NK-92 treated with Interleukin-12 subunit alpha and Interleukin-12 subunit beta, amount 100 ng/mL, for 24 hours (cell line): ENCODE data around the gene SLC2A1.

ENCODE experiments used
- DNase-seq: peaks from one replicate; lab custom pipeline; 2025; lab: John Stamatoyannopoulos, UW

The SLC2A1 gene

DNA sequence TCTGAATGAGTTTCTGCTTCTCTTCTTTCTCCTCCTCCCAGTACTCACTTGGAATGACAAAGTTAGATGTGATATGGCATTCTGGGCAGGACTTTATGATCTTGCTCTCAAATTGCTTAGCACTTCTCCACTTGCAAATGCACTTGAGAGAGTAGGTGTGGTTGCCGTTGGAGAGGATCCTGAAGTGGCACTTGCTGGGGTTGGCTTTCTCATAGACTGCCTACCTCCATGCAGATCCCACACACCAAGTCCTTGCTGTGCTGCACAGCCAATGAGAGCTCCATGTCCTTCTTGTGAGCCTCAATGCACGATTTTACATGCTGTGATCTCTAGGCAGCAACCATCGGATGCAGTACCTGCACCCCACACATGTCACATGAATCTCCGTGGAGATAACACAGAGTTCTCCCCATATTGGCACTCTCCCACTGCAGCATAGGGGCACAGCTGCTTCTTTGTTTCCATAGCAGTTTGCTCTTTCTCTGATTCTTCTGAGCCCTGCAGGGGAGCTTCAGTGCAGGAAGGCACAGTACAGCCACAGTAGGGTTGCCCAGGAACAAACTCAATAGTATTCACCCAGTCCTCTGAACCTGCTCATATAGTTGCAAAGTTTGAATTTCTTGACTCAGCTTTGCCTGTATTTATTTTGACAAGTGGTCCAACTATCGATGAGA is 67.1 kb downstream of the SLC2A1 start:
- no peak for DNase-seq

DNA sequence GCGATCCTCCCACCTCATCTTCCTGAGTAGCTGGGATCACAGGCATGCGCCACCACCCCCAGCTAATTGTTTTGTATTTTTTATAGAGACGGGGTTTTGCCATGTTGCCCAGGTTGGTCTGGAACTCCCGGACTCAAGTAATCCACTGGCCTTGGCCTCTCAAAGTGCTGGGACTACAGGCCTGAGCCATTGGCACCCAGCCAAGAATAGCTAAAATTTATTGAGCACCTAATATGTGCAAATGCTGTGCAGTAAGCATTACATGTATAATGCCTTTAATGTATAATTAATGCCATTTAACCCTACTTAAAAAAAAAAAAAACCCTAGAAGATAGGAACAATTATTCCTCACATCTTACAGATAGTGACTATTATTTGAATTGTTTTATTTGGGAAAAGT is 69.4 kb downstream of the SLC2A1 start:
- DNase-seq, result no peak

DNA sequence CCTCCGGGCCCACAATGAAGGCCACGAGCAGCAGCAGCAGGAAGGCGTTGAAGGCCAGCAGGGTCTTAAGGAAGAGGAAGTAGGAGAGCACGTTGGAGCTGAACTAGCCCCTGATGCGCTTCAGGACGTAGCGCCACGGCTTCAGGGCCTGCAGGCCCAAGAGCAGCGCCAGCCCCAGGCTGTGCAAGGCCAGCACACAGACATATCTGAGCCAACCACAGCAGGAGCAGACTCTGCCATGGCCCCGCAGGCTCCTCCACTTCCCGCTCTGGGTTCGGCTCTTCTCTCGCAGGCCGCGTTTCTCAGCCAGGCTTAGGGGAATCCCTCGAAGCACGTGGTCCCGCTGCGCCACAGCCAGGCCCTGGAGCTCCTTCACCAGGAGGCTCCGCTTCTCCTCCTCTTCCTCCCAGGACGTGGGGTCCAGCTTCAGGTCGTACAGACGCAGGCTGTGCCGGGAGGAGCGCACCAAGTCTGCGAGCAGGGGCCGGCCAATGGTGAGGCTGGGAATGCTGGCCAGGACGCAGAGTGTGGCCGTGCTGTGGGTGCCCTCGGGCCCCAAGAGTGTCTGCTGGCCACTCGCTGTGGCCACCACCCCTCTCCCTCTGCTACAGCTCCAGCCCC is 70.5 kb downstream of the SLC2A1 start:
- no peak for DNase-seq

DNA sequence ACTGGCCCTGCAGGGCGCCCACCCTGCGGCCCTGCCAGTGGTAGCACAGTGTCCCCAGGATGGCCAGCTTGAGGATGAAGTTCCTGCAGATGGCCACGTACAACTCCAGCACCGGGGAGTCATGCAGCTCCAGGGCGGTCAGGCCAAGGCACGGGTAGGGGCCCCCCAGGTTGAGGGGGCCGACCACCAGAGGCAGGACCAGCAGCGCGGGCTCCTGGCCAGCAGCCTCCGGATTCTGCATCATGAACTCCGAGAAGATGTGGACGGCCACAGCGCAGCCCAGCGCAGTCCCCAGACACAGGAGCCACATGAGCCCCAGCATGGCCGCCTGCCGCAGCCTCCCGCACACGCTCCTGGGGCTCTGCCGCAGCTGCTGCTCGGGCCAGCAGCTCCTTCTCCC is 71.3 kb downstream of the SLC2A1 start:
- DNase-seq, result no peak

DNA sequence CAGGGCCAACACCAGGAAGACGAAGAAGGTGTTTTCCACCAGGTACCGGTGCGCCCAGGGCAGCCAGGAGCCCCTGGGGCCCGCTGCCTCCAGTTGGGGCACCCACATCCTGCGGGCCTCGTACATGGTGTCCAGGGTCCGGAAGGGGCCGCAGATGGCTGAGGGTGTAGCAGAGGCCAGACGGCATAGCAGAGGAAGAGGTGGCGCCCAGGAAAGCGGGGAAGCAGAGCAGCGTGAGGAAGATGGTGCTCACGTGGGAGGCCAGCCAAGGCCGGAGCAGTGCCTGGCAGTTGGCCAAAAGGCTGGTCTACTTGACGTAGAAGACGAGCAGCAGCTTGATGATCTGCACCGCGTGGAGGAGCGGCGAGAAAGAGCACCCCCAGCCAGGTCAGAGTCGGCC is 71.9 kb downstream of the SLC2A1 start:
- DNase-seq, result no peak

DNA sequence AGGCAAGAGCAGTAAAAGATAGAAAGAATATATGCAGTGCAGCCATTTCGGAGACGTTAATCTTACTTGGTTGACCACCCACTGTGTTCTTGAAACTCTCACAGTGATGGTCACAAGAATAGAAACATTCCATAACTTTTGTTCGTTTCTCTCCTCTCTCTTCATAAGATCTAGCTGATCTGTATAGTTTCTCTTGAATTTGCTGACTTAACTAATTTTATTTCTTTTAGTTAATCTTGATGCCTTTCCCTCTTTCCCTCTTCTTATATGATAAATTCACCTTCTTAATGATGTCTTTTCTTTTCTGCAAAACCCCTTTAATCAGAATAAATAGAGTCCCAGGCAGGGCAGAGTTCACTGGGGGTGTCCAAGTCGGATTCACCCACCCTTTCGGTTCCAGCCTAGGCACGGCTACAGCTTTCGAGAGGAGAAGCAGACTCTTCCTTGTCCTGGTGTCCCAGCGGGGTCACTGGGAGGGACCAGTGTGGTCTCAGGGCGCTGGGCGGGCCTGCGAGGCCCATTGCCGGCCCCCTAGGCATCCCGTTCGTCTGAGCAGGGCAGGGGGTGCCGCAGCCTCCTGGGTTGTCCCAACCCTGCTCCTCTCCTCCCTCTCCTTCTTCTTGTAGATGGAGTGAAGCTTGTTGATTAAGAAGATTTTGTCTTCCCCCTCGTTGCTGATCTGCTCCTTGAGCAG is 72.5 kb downstream of the SLC2A1 start:
- DNase-seq, result no peak

DNA sequence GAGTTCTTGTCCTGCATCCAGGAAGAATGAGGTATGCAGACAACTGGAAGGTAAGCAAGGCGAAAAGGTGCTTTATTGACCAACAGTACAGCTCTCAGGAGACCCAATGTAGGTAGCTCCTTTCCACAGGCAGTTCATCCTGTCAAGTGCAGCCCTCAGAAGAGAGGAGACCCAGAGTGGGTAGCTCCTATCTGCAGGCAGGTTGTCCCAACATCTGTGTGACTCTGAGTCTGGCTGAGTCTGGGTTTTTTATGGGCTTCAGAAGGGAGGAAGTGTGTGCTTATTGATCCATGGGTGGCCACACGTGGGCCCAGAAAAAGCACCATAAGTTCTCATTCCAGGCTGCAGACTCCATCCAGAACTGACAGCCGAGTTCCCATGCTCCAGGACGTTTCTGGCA is 78.3 kb downstream of the SLC2A1 start:
- no peak for DNase-seq

DNA sequence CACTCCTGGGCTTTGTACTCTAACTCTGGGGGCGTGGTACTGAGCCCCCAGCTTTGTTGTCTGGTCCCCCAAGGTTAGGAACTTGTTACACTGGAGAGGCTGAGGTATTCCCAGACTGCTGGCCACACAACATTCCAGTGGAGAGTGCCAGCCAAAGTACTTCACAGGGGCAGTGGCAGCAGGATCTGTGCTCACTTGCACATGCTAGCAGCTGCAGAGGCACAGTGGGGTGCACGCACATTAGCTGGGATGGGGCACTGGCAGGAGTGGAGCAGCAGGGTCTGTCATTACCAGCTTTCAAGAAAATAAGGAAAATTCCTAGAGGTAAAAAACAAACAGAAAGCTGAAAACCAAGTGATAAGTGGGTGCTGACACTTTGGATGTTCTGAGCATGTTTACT is 81.3 kb downstream of the SLC2A1 start:
- no peak for DNase-seq

DNA sequence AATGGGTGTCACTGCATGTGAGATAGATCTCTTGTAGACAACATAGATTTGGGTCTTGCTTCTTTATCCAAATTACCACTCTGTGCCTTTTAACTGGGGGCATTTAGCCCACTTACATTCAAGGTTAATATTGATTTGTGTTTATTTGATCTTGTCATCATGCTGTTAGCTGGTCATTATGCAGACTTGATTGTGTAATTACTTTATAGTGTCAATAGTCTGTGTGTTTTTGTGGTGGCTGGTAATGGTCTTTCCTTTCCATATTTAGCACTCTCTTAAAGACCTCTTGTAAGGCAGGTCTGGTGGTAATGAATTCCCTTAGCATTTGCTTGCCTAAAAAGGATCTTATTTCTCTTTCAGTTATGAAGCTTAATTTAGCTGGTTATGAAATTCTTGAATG is 82.7 kb downstream of the SLC2A1 start:
- DNase-seq, result no peak
